Colonic mucosa (tissue), 4 donors: ENCODE measurements around the gene VAMP2. TPM values are rescaled to one million over a fixed set of nuclear protein-coding genes. Genes with fewer than 3 reads are reported as not detected.

Experiments
- DNase-seq: peaks from one replicate; pipeline ENCODE4 v3.0.0-alpha.2; 2020
- H3K27ac ChIP-seq: fragments of 200-600 bp; one replicate; pipeline ENCODE4 v1.8.0; 2021
- H3K27me3 ChIP-seq: fragments of 200-600 bp; one replicate; pipeline ENCODE4 v1.8.0; 2021
- H3K36me3 ChIP-seq: fragments of 200-600 bp; one replicate; pipeline ENCODE4 v1.8.0; 2021
- H3K4me1 ChIP-seq: fragments of 200-600 bp; one replicate; pipeline ENCODE4 v1.8.0; 2021; ENCODE audit warnings: mild to moderate bottlenecking
- H3K4me3 ChIP-seq: fragments of 200-600 bp; one replicate; pipeline ENCODE4 v1.8.0; 2021
- H3K9ac ChIP-seq, 2 donors: one replicate each; pipeline ENCODE4 v1.7.0; 2013; ENCODE audit warnings: control low read depth in 2 of 2, low read depth in 2 of 2, low read length in 2 of 2
- H3K9me3 ChIP-seq: fragments of 200-600 bp; one replicate; pipeline ENCODE4 v1.8.0; 2021
- CTCF ChIP-seq: fragments of 200-600 bp; IDR thresholded peaks from one replicate; pipeline ENCODE4 v1.8.0; 2022; ENCODE audit warnings: antibody characterized with exemption, mild to moderate bottlenecking
- intact Hi-C: fragments of 100-400 bp; cut with DNase I; formaldehyde crosslinking; loops from one replicate; pipeline ENCODE4 v1.14.1; 2022
- total RNA-seq, 2 donors: library from RNA; stranded (reverse); fragmentation: NEBNext Ultra II Directional in 1 of 2; extraction: Animal tissue kit (Norgen Biotek cat#: 25700) in 1 of 2; gene quantifications; one replicate each; pipeline ENCODE4 v1.2.1, GENCODE V29; 2021
- donor health status: healthy.
- donor health status: DM: no; HTN: no; CAD: no.
- donor health status: DM: no; HTN: no; CAD: no.

Gene VAMP2
- total RNA-seq, 2 donors from 2014 or later, result 34.0 to 38.8 TPM

- peak overlapping the region; percentile 59 for H3K27ac ChIP-seq
- peak overlapping the region; percentile 64 for H3K4me3 ChIP-seq
- H3K9me3 ChIP-seq, result no peaks in the 10 kb centered on the region
- no peak for DNase-seq
- H3K36me3 ChIP-seq, result no peaks in the 10 kb centered on the region
- H3K4me1 ChIP-seq, result peaks cover 6% of the 10 kb centered on the region
- H3K9ac ChIP-seq, result peak overlapping the region; percentile 87 to 89
- intact Hi-C loops, result no loop called here
- no peak for TF ChIP-seq CTCF
- no peaks in the 10 kb centered on the region for H3K27me3 ChIP-seq
These were observed 14.4 kb upstream of the VAMP2 start for GRCh38 chr17:8176998-8177731.

GRCh38 chr17:8176197-8176940 is 13.6 kb upstream of the VAMP2 start, which contains the start of gene TMEM107:
TMEM107 (minus strand) TSS chr17:8176380; CDS start chr17:8176286, 94 bp downstream.
- Histone ChIP-seq H3K27ac (peak within 1 kb of the TSS; percentile 59), H3K9me3 (no peaks in the 10 kb centered on the region), H3K9ac (peak within 1 kb of the TSS; percentile 87 to 89), H3K27me3 (no peaks in the 10 kb centered on the region), H3K36me3 (no peaks in the 10 kb centered on the region), H3K4me3 (peak within 1 kb of the TSS; percentile 64), H3K4me1 (peaks cover 6% of the 10 kb centered on the region)
- no peak for TF ChIP-seq CTCF
- intact Hi-C loops, result no loop called here
- DNase-seq, result peak; percentile 94

GRCh38 chr17:8175795-8176196 is 13.0 kb upstream of the VAMP2 start:
- no peaks in the 10 kb centered on the region for H3K36me3 ChIP-seq
- intact Hi-C loops, result no loop called here
- peak overlapping the region; percentile 64 for H3K4me3 ChIP-seq
- H3K4me1 ChIP-seq, result peaks cover 6% of the 10 kb centered on the region
- H3K27ac ChIP-seq, result peak overlapping the region; percentile 59
- TF ChIP-seq CTCF, result no peak
- H3K9me3 ChIP-seq, result no peaks in the 10 kb centered on the region
- peak; percentile 49 for DNase-seq
- H3K27me3 ChIP-seq, result no peaks in the 10 kb centered on the region
- peak overlapping the region; percentile 56 to 87 for H3K9ac ChIP-seq

GRCh38 chr17:8173871-8174322 is 11.1 kb upstream of the VAMP2 start:
- DNase-seq, result no peak
- peaks cover 6% of the 10 kb centered on the region for H3K4me1 ChIP-seq

More at GRCh38 chr17:8173871-8174322, 11.1 kb upstream of the VAMP2 start:
- H3K4me3 ChIP-seq, result peak overlapping the region; percentile 27
- H3K36me3 ChIP-seq, result no peaks in the 10 kb centered on the region
- H3K9ac ChIP-seq, result peak overlapping the region; percentile 48 to 78
- no peaks in the 10 kb centered on the region for H3K27me3 ChIP-seq
- intact Hi-C loops, result no loop called here
- no peaks in the 10 kb centered on the region for H3K9me3 ChIP-seq
- TF ChIP-seq CTCF, result no peak
- peak overlapping the region; percentile 82 for H3K27ac ChIP-seq
